ENCODE results near the gene AGBL4. TPM values are rescaled to one million over a fixed set of nuclear protein-coding genes. Genes with fewer than 3 reads are reported as not detected.

Gene AGBL4
- total and polyA plus RNA-seq, 5 experiments from 2014 or later, result 0.16 to 0.25 TPM; not detected in 3

DNA sequence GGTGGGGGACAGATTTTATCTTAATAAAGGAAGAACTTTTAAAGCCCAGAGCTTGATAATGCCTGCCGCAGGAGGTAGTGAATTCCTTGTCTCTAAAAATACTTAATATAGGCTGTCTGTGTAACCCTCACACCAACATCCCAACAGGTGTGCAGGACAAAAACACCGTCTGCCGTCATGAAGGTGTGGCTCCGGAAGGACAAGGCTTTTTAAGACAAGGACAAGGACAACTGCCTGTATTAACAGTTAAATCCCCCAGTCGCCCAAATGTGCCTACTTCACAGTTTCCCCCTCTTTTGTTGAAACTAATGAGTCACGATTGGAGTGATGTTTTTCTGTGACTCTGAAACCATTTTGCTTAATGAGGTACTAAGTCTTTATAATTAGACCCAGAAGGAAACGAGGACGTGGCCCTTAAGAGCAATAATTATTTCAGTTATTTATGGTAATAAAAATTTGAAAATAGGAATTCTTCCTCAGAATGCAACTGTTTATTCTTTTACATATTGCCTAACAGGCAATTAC, 1524.5 kb downstream of the AGBL4 start:
- ATAC-seq (no peak), DNase-seq (no peak)
- H3K36me3 Mint-ChIP-seq, result no peaks in the 10 kb centered on the region
- peaks cover 0 to 10% (median 0%) of the 10 kb centered on the region in 5 donors for H3K27me3 Mint-ChIP-seq
- no peak overlapping the region for H3K27ac Mint-ChIP-seq
- H3K4me3 Mint-ChIP-seq, result no peak overlapping the region
- peaks cover 2 to 11% (median 4%) of the 10 kb centered on the region in 4 donors for H3K4me1 Mint-ChIP-seq
- POLR2A ChIA-PET, result no interaction called here
- H3K9me3 Mint-ChIP-seq, result no peaks in the 10 kb centered on the region

DNA sequence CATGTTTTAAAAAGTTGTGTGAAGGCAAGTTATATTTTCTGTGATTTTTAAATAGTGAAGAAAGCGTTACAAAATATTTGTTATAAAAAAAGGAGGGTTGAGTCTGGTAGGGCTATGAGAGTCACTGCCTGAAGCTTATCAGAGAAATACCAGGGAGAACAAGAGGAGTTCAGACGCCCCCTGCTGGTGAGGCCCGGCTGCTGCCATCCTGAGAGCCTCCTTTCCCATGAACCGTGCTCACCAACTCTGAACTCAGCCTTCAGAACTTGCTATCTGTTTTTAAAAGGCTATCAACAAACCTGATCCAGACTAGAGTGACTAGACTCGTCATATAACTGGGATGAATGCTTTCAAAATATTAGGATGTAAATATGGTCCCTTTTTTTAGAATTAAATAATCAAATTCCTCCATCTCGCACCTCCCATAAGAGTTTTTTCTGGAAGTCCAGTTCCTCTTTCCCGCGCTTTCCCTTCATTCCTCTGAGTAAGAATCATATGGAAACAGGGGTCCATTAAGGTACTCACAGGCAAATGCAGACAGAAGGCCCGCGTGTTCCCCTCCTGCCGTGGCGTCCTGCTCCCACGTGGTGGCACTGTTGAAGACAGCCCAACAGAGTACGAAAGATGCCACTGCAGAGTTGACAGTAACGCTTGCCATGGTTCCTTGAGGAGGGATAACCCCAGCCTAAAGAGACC, 1525.5 kb downstream of the AGBL4 start:
- POLR2A ChIA-PET, result no interaction called here
- Mint-ChIP-seq H3K4me3 (peak overlapping the region in 7 of 10 donors; percentile 12 to 60 (median 44)), H3K9me3 (no peaks in the 10 kb centered on the region), H3K27ac (peak overlapping the region in 1 of 10 donors; percentile 55), H3K36me3 (no peaks in the 10 kb centered on the region), H3K27me3 (peaks cover 0 to 10% (median 0%) of the 10 kb centered on the region in 5 donors), H3K4me1 (peaks cover 2 to 11% (median 4%) of the 10 kb centered on the region in 4 donors)
- peak; percentile 88 to 91 for ATAC-seq
- DNase-seq, result peak; percentile 41 to 77 (median 60)

DNA sequence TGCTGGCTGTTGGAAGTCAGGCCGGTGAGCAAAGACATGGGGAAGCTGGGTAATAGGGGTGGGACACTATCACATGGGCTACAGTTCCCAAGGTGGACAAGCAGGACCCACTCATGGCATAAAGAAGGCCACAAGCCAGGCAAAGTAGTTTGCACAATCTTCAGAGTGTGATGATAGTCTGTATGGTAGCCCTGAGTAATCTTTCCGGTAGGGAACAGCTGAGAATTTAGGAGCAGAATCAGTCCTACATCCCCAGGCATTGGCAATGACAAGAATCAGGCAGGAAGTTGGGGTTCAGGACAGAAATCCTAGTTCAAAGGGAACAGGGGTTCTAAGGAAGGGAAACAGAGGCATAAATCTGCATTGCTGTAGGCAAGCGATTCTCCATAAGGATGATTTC, 1527.8 kb downstream of the AGBL4 start:
- no peaks in the 10 kb centered on the region for H3K36me3 Mint-ChIP-seq
- POLR2A ChIA-PET, result no interaction called here
- ATAC-seq, result no peak
- H3K4me1 Mint-ChIP-seq, result peaks cover 2 to 11% (median 4%) of the 10 kb centered on the region in 4 donors
- H3K9me3 Mint-ChIP-seq, result no peaks in the 10 kb centered on the region
- H3K27ac Mint-ChIP-seq, result no peak overlapping the region
- H3K27me3 Mint-ChIP-seq, result peaks cover 0 to 10% (median 2%) of the 10 kb centered on the region in 5 donors
- no peak overlapping the region for H3K4me3 Mint-ChIP-seq
- no peak for DNase-seq

- no peak for ATAC-seq
- Mint-ChIP-seq H3K27ac (no peak overlapping the region), H3K27me3 (peaks cover 0 to 10% (median 2%) of the 10 kb centered on the region in 5 donors), H3K36me3 (no peaks in the 10 kb centered on the region), H3K4me3 (no peak overlapping the region), H3K4me1 (peaks cover 2 to 11% (median 4%) of the 10 kb centered on the region in 4 donors), H3K9me3 (no peaks in the 10 kb centered on the region)
- POLR2A ChIA-PET, result no interaction called here
- no peak for DNase-seq
Observed at GRCh38 chr1:48495166-48495565, 1528.6 kb downstream of the AGBL4 start.

- DNase-seq (no peak), ATAC-seq (no peak)
- Mint-ChIP-seq H3K4me1 (peaks cover 2 to 11% (median 4%) of the 10 kb centered on the region in 4 donors), H3K27ac (peak overlapping the region in 1 of 10 donors; percentile 60), H3K9me3 (no peaks in the 10 kb centered on the region), H3K36me3 (no peaks in the 10 kb centered on the region), H3K4me3 (no peak overlapping the region), H3K27me3 (peaks cover 0 to 9% (median 2%) of the 10 kb centered on the region in 5 donors)
- POLR2A ChIA-PET, result no interaction called here
Observed at GRCh38 chr1:48493970-48494769, 1529.6 kb downstream of the AGBL4 start.

GRCh38 chr1:48493041-48493440, 1530.7 kb downstream of the AGBL4 start:
- H3K4me3 Mint-ChIP-seq, result no peak overlapping the region
- no peaks in the 10 kb centered on the region for H3K36me3 Mint-ChIP-seq
- no peak overlapping the region for H3K27ac Mint-ChIP-seq
- POLR2A ChIA-PET, result no interaction called here
- H3K27me3 Mint-ChIP-seq, result peaks cover 0 to 9% (median 1%) of the 10 kb centered on the region in 5 donors
- ATAC-seq (no peak), DNase-seq (no peak)
- no peaks in the 10 kb centered on the region for H3K9me3 Mint-ChIP-seq
- no peaks in the 10 kb centered on the region for H3K4me1 Mint-ChIP-seq

GRCh38 chr1:48492392-48492791, 1531.4 kb downstream of the AGBL4 start:
- H3K36me3 Mint-ChIP-seq, result no peaks in the 10 kb centered on the region

DNA sequence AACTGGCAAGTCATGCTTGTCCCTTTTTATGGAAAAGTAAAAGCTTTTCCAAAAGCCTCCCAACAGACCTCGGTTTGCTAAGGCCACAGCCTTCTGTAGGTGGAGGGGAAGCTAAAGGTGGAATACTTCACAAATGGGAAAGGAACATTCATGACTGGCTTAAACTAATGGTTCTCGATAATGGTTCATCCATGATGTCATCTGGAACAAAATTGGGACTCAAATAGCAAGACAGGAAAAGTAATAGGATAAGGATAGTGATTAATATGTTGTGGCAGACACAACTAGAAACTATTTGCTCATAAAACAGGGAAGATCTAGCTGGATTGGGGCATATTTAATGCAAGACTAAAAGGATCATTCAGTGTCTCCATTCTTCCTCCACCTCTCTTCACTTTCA, 1535.0 kb downstream of the AGBL4 start:
- Mint-ChIP-seq H3K9me3 (no peaks in the 10 kb centered on the region), H3K27me3 (peaks cover 0 to 9% (median 1%) of the 10 kb centered on the region in 5 donors), H3K4me1 (no peaks in the 10 kb centered on the region), H3K36me3 (no peaks in the 10 kb centered on the region), H3K4me3 (no peak overlapping the region), H3K27ac (no peak overlapping the region)
- DNase-seq, result no peak
- no peak for ATAC-seq
- POLR2A ChIA-PET, result no interaction called here

More at GRCh38 chr1:48492392-48492791, 1531.4 kb downstream of the AGBL4 start:
- POLR2A ChIA-PET, result no interaction called here
- ATAC-seq (no peak), DNase-seq (no peak)
- Mint-ChIP-seq H3K9me3 (no peaks in the 10 kb centered on the region), H3K27me3 (peaks cover 0 to 9% (median 1%) of the 10 kb centered on the region in 5 donors), H3K4me3 (no peak overlapping the region), H3K4me1 (no peaks in the 10 kb centered on the region), H3K27ac (no peak overlapping the region)

Other genes starting within 250 kb of the AGBL4 start
- gene ELAVL4, start 85.0 kb upstream of the AGBL4 start, total RNA-seq, result not detected
- not detected for gene ELAVL4, start 85.0 kb upstream of the AGBL4 start, polyA plus RNA-seq